ENCODE data around the gene HNRNPUL1. TPM values are rescaled to one million over a fixed set of nuclear protein-coding genes. Genes with fewer than 3 reads are reported as not detected.

HNRNPUL1 gene
- total and polyA plus RNA-seq, 3 experiments from 2014 or later = 100 to 279 (median 270) TPM

DNA sequence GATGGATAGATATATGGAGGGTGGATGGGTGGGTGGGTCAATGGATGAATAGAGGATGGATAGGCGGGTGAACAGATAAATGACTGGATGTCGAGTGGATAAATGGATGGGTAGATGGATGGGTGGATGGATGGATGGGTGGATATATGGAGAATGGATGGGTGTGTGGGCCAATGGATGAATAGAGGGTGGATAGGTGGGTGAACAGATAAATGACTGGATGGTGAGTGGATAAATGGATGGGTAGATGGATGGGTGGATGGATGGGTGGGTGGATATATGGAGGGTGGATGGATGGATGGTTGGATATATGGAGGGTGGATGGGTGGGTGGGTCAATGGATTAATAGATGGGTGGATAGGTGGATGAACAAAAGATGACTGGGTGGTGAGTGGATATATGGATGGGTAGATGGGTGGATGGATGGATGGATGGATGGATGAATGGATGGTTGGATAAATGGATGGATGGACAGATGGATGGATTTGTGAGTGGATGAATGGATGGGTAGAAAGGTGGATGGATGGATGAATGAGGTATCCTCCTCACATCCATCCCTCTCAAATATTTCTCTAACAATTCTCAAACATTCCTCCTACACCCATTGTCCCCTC lies 24.1 kb upstream of the HNRNPUL1 start:
- Mint-ChIP-seq H3K27ac (no peak overlapping the region), H3K9me3 (no peaks in the 10 kb centered on the region), H3K27me3 (peaks cover 4 to 12% of the 10 kb centered on the region in 2 donors), H3K4me1 (no peaks in the 10 kb centered on the region), H3K4me3 (no peak overlapping the region), H3K36me3 (no peaks in the 10 kb centered on the region)
- no peak for DNase-seq
- ChIA-PET CTCF (no interaction called here), POLR2A (no interaction called here)
- Histone ChIP-seq H3K4me3 (ENCODE audit: low read length) (no peak overlapping the region), H3K4me1 (ENCODE audit: insufficient read depth, low read length) (no peaks in the 10 kb centered on the region), H3K9me3 (ENCODE audit: low read length) (no peaks in the 10 kb centered on the region), H3K27ac (ENCODE audit: low read depth, low read length) (no peak overlapping the region), H3K27me3 (ENCODE audit: insufficient read depth, low read length, poor library complexity, severe bottlenecking) (no peaks in the 10 kb centered on the region), H3K36me3 (ENCODE audit: insufficient read depth, low read length) (no peaks in the 10 kb centered on the region)

DNA sequence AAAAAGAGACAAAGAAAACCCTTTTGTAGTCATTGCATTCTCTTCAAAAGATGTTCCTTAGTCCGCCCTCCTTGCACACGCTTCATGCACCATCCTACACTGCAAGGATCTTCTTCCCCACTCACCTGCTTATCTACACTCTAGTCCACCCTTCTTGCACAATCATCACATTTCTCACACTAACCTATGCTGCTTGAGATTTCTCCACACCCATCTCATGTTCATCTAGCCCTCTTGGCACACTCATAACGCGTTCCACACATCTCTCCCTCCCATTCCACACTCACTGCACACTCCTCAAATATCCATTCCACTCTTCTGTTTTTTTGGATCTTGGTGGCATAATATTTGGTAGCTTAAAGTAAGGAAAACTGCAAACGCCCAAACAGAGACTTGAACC lies 22.3 kb upstream of the HNRNPUL1 start:
- Histone ChIP-seq H3K4me1 (ENCODE audit: insufficient read depth, low read length) (no peaks in the 10 kb centered on the region), H3K27me3 (ENCODE audit: insufficient read depth, low read length, poor library complexity, severe bottlenecking) (no peaks in the 10 kb centered on the region), H3K9me3 (ENCODE audit: low read length) (no peaks in the 10 kb centered on the region), H3K4me3 (ENCODE audit: low read length) (no peak overlapping the region), H3K27ac (ENCODE audit: low read depth, low read length) (no peak overlapping the region), H3K36me3 (ENCODE audit: insufficient read depth, low read length) (no peaks in the 10 kb centered on the region)
- H3K9me3 Mint-ChIP-seq = no peaks in the 10 kb centered on the region
- no peak overlapping the region for H3K27ac Mint-ChIP-seq
- no peaks in the 10 kb centered on the region for H3K4me1 Mint-ChIP-seq
- no peak overlapping the region for H3K4me3 Mint-ChIP-seq
- DNase-seq = no peak
- H3K36me3 Mint-ChIP-seq = no peaks in the 10 kb centered on the region
- ChIA-PET CTCF (no interaction called here), POLR2A (interaction anchor here (0.6 kb wide), 1 partner anchor 713 kb away, joined by 3 read pairs; no protein-coding TSS in a partner anchor)
- H3K27me3 Mint-ChIP-seq = peaks cover 4 to 12% of the 10 kb centered on the region in 2 donors

DNA sequence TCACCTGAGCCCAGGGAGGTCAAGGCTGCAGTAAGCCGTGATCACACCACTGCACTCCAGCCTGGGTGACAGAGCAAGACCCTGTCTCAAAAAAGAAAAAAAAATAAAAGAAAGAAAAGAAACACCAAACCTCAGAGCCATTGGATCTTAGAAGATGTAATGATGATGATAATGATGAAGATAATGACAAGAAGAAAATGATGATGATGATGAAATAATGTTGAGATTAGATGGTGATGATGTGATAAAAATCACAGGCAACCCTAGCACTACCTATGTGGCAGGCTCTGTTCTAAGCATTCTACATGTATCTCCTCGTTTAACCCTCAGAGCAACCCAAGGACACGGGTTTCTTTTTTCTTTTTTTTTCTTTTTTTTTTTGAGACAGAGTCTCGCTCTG lies 20.1 kb upstream of the HNRNPUL1 start:
- peaks cover 4 to 10% of the 10 kb centered on the region in 2 donors for H3K27me3 Mint-ChIP-seq
- no peaks in the 10 kb centered on the region for H3K9me3 Mint-ChIP-seq
- CTCF ChIA-PET = no interaction called here
- Histone ChIP-seq H3K27me3 (ENCODE audit: insufficient read depth, low read length, poor library complexity, severe bottlenecking) (no peaks in the 10 kb centered on the region), H3K9me3 (ENCODE audit: low read length) (no peaks in the 10 kb centered on the region), H3K27ac (ENCODE audit: low read depth, low read length) (no peak overlapping the region), H3K4me1 (ENCODE audit: insufficient read depth, low read length) (no peaks in the 10 kb centered on the region), H3K36me3 (ENCODE audit: insufficient read depth, low read length) (no peaks in the 10 kb centered on the region), H3K4me3 (ENCODE audit: low read length) (no peak overlapping the region)
- H3K36me3 Mint-ChIP-seq = no peaks in the 10 kb centered on the region
- H3K4me1 Mint-ChIP-seq = no peaks in the 10 kb centered on the region
- POLR2A ChIA-PET = no interaction called here
- no peak for DNase-seq
- no peak overlapping the region for H3K27ac Mint-ChIP-seq
- no peak overlapping the region for H3K4me3 Mint-ChIP-seq

DNA sequence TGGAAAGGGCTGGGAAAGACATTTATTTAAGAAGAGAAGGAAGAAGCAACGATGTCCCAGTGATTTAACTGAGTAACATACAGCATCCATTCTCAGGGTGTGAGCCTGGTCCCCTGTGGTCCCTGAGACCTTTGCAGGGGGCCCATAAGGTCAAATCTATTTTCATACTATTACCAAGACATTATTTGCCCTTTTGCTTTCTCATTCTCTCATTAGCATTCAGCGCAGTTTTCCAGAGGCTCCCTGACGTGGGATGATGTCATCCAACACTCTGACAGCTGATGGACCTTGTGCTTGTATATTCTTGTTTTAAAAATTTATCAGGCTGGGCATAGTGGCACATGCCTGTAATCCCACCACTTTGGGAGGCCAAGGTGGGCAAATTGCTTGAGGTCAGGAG lies 18.3 kb upstream of the HNRNPUL1 start:
- Histone ChIP-seq H3K9me3 (ENCODE audit: low read length) (no peaks in the 10 kb centered on the region), H3K4me3 (ENCODE audit: low read length) (no peak overlapping the region), H3K27ac (ENCODE audit: low read depth, low read length) (no peak overlapping the region), H3K27me3 (ENCODE audit: insufficient read depth, low read length, poor library complexity, severe bottlenecking) (no peaks in the 10 kb centered on the region), H3K36me3 (ENCODE audit: insufficient read depth, low read length) (no peaks in the 10 kb centered on the region), H3K4me1 (ENCODE audit: insufficient read depth, low read length) (no peaks in the 10 kb centered on the region)
- Mint-ChIP-seq H3K4me1 (no peaks in the 10 kb centered on the region), H3K27me3 (peaks cover 0 to 10% of the 10 kb centered on the region in 2 donors), H3K9me3 (no peaks in the 10 kb centered on the region), H3K27ac (no peak overlapping the region), H3K4me3 (no peak overlapping the region), H3K36me3 (no peaks in the 10 kb centered on the region)
- ChIA-PET POLR2A (no interaction called here), CTCF (interaction anchor here (1.0 kb wide), 1 partner anchor 41 kb away, joined by 3 read pairs; no protein-coding TSS in a partner anchor)
- DNase-seq = no peak

DNA sequence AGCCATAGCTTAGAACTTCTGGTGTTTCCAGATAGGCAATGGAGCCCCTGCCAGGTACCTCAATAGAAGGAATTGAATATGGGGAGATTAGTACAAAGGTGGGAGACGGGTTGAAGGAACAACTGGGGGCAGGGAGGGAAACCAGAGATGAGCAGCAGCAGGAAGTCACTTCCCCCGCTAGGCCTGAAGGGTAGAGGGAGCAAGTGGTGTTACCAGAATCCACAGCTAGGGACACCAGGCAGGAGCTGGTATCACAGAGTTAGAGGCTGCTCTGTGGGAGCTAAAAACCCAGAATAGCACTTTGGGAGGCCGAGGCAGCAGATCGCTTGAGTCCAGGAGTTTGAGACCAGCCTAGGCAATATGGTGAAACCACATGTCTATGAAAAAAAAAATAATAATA lies 15.3 kb upstream of the HNRNPUL1 start:
- no peak overlapping the region for H3K27ac Mint-ChIP-seq
- H3K27me3 ChIP-seq (ENCODE audit: insufficient read depth, low read length, poor library complexity, severe bottlenecking) = peaks cover 3% of the 10 kb centered on the region
- H3K4me1 Mint-ChIP-seq = no peaks in the 10 kb centered on the region
- H3K9me3 Mint-ChIP-seq = no peaks in the 10 kb centered on the region
- no peak overlapping the region for H3K4me3 ChIP-seq (ENCODE audit: low read length)
- H3K9me3 ChIP-seq (ENCODE audit: low read length) = no peaks in the 10 kb centered on the region
- no peaks in the 10 kb centered on the region for H3K36me3 ChIP-seq (ENCODE audit: insufficient read depth, low read length)
- H3K4me1 ChIP-seq (ENCODE audit: insufficient read depth, low read length) = no peaks in the 10 kb centered on the region
- H3K4me3 Mint-ChIP-seq = no peak overlapping the region
- H3K27ac ChIP-seq (ENCODE audit: low read depth, low read length) = no peak overlapping the region
- no peaks in the 10 kb centered on the region for H3K36me3 Mint-ChIP-seq
- no peak for DNase-seq
- peaks cover 4 to 18% of the 10 kb centered on the region in 2 donors for H3K27me3 Mint-ChIP-seq
- ChIA-PET CTCF (interaction anchor here (1.4 kb wide), 1 partner anchor 44 kb away, joined by 4 read pairs; no protein-coding TSS in a partner anchor), POLR2A (no interaction called here)

DNA sequence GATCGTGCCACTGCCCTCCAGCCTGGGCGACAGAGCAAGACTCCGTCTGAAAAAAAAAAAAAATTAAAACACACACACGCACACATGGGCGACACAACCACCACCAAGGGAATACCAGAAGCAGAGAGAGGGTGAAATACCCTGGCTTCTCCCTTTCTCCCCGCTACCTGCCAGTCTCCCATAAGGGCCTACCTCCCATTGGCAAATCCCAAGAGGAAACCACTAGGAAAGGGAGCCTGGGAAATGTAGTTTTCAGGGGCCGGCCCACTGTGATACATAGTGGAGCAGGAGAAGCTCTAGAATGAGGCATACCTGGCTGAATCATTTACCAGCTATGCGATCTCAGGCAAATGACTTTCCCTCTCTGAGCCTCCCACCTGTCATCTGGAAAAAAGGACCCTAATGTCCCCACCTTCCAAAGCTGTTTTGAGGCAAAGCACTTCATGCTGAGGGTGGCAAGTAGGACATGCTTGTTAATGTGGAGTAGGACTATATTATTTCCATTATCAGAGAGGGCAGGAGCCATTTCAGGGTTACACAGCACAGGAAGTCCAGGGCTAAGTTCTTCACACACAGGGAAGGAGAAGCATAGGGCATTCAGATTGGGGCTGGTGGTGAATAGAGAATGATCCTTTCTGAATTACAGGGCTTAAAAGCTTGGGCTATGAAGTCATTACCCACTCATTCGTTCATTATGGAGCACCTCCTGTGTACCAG lies 14.3 kb upstream of the HNRNPUL1 start:
- ChIA-PET CTCF (interaction anchor here (1.4 kb wide), 1 partner anchor 45 kb away, joined by 4 read pairs; no protein-coding TSS in a partner anchor), POLR2A (no interaction called here)
- H3K4me1 Mint-ChIP-seq = no peaks in the 10 kb centered on the region
- Histone ChIP-seq H3K9me3 (ENCODE audit: low read length) (no peaks in the 10 kb centered on the region), H3K4me1 (ENCODE audit: insufficient read depth, low read length) (no peaks in the 10 kb centered on the region), H3K36me3 (ENCODE audit: insufficient read depth, low read length) (no peaks in the 10 kb centered on the region), H3K27me3 (ENCODE audit: insufficient read depth, low read length, poor library complexity, severe bottlenecking) (peaks cover 3% of the 10 kb centered on the region), H3K4me3 (ENCODE audit: low read length) (no peak overlapping the region), H3K27ac (ENCODE audit: low read depth, low read length) (no peak overlapping the region)
- H3K36me3 Mint-ChIP-seq = no peaks in the 10 kb centered on the region
- no peaks in the 10 kb centered on the region for H3K9me3 Mint-ChIP-seq
- H3K27ac Mint-ChIP-seq = no peak overlapping the region
- H3K4me3 Mint-ChIP-seq = no peak overlapping the region
- peaks cover 4 to 18% of the 10 kb centered on the region in 2 donors for H3K27me3 Mint-ChIP-seq
- no peak for DNase-seq

DNA sequence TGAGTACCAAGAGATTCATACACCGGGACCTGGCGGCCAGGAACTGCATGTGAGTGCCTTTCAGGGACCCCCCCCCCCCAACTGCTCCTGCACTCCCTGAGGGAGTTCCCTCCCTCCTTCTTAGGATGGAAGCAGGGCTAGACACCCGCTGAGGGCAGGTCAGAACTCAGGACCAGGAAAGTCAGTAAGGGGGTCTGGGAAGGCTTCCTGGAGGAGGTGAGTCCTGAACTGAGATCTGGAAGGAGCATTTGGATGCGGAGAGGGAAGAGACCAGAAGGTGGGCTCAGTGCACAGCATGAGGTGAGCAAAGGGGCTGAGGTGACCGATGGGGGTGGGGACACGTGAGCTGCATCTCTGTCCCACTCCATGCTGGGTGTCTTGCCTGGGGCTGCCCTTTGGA lies 10.5 kb upstream of the HNRNPUL1 start:
- Mint-ChIP-seq H3K9me3 (no peaks in the 10 kb centered on the region), H3K27ac (no peak overlapping the region), H3K4me3 (no peak overlapping the region), H3K27me3 (peaks cover 4 to 16% of the 10 kb centered on the region in 2 donors), H3K36me3 (no peaks in the 10 kb centered on the region), H3K4me1 (no peaks in the 10 kb centered on the region)
- H3K27me3 ChIP-seq (ENCODE audit: insufficient read depth, low read length, poor library complexity, severe bottlenecking) = peaks cover 3% of the 10 kb centered on the region
- no peak overlapping the region for H3K4me3 ChIP-seq (ENCODE audit: low read length)
- ChIA-PET POLR2A (no interaction called here), CTCF (no interaction called here)
- H3K27ac ChIP-seq (ENCODE audit: low read depth, low read length) = no peak overlapping the region
- no peaks in the 10 kb centered on the region for H3K4me1 ChIP-seq (ENCODE audit: insufficient read depth, low read length)
- no peak for DNase-seq
- no peaks in the 10 kb centered on the region for H3K9me3 ChIP-seq (ENCODE audit: low read length)
- no peaks in the 10 kb centered on the region for H3K36me3 ChIP-seq (ENCODE audit: insufficient read depth, low read length)

DNA sequence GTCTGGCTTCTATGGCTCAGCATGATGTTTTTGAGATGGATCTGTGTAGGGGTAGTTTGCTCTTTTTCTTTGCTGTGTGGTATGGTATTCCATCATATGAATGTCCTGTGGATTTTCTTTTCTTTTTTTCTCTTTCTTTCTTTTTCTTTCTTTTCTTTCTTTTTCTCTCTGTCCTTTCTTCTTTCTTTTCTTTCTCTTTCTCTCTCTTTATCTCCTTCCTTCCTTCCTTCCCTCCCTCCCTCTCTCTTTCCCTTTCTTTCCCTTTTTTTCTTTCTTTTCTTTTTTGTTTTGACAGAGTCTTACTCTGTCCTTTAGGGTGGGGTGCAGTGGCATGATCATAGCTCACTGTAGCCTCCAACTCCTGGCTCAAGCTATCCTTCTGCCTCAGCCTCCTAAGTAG lies 9.0 kb upstream of the HNRNPUL1 start:
- Mint-ChIP-seq H3K27me3 (peaks cover 4 to 10% of the 10 kb centered on the region in 2 donors), H3K36me3 (no peaks in the 10 kb centered on the region), H3K4me1 (no peaks in the 10 kb centered on the region), H3K27ac (peak overlapping the region in 2 of 8 donors; percentile 23 to 92), H3K4me3 (no peak overlapping the region), H3K9me3 (no peaks in the 10 kb centered on the region)
- peaks cover 3% of the 10 kb centered on the region for H3K27me3 ChIP-seq (ENCODE audit: insufficient read depth, low read length, poor library complexity, severe bottlenecking)
- no peaks in the 10 kb centered on the region for H3K36me3 ChIP-seq (ENCODE audit: insufficient read depth, low read length)
- ChIA-PET POLR2A (no interaction called here), CTCF (no interaction called here)
- H3K27ac ChIP-seq (ENCODE audit: low read depth, low read length) = no peak overlapping the region
- no peak overlapping the region for H3K4me3 ChIP-seq (ENCODE audit: low read length)
- no peaks in the 10 kb centered on the region for H3K9me3 ChIP-seq (ENCODE audit: low read length)
- no peak for DNase-seq
- no peaks in the 10 kb centered on the region for H3K4me1 ChIP-seq (ENCODE audit: insufficient read depth, low read length)

Data from CD8-positive, alpha-beta memory T cell (primary cell).